Cardiac muscle cell (in vitro differentiated cells and primary cell): ENCODE measurements around the gene CLCN3. TPM values are rescaled to one million over a fixed set of nuclear protein-coding genes. Genes with fewer than 3 reads are reported as not detected.
"Not testable (repeated sequence)": the region's sequence is repeated elsewhere in the genome, so short reads cannot be mapped to it uniquely, and the experiment has no call there.

Source experiments
- DNase-seq, 2 donors: peaks; one replicate each; pipeline versions ENCODE4 v3.0.0 to v3.0.0-alpha.2; 2010 to 2017; ENCODE audit warnings: low read depth in 1 of 2, low spot score in 1 of 2
- H3K27ac ChIP-seq: fragments of 200-600 bp; sonication (generic); 2 replicates; pipeline ENCODE4 v1.5.1; 2016
- H3K27me3 ChIP-seq: fragments of 200-600 bp; sonication (generic); 2 replicates; pipeline ENCODE4 v1.6.0; 2016; ENCODE audit warnings: control low read depth
- H3K36me3 ChIP-seq: fragments of 200-600 bp; sonication (generic); 2 replicates; pipeline ENCODE4 v1.5.1; 2016; ENCODE audit warnings: control low read depth
- H3K4me1 ChIP-seq: fragments of 200-600 bp; sonication (generic); 2 replicates; pipeline ENCODE4 v1.8.1; 2017; ENCODE audit warnings: low read depth, mild to moderate bottlenecking, mixed run types
- H3K4me3 ChIP-seq: fragments of 200-600 bp; sonication (generic); 2 replicates; pipeline ENCODE4 v1.5.1; 2016; ENCODE audit warnings: mild to moderate bottlenecking
- H3K9me3 ChIP-seq: fragments of 200-600 bp; sonication (generic); 2 replicates; pipeline ENCODE4 v1.5.1; 2017; ENCODE audit warnings: low read depth, mild to moderate bottlenecking, control low read depth
- polyA plus RNA-seq: library from polyadenylated mRNA; unstranded; fragments of >200 nt; fragmentation: Nextera tagmentation; extraction: Ambion mirVana; gene quantifications from 2 replicates; pipeline ENCODE4 v1.2.1, GENCODE V29; 2016
- total RNA-seq: library from RNA; depleted of rRNA; stranded (reverse); fragments of >200 nt; gene quantifications from 2 replicates; pipeline ENCODE4 v1.2.3, GENCODE V29; 2016
- TF ChIP-seq, protein P1 (sequence below): IDR thresholded peaks from 2 replicates; pipeline ENCODE4 v1.5.1; 2012; ENCODE audit warnings: low read depth, mild to moderate bottlenecking, low read length

The CLCN3 gene
- total and polyA plus RNA-seq, 2 experiments from 2014 or later = 22.4 to 48.7 TPM

GRCh38 chr4:169770416-169770815 is 150.0 kb downstream of the CLCN3 start:
- DNase-seq = no peak
- Histone ChIP-seq H3K4me3 (no peak overlapping the region), H3K27me3 (no peaks in the 10 kb centered on the region), H3K9me3 (no peaks in the 10 kb centered on the region), H3K36me3 (no peaks in the 10 kb centered on the region), H3K4me1 (no peaks in the 10 kb centered on the region), H3K27ac (no peak overlapping the region)
- TF ChIP-seq, protein P1, sequence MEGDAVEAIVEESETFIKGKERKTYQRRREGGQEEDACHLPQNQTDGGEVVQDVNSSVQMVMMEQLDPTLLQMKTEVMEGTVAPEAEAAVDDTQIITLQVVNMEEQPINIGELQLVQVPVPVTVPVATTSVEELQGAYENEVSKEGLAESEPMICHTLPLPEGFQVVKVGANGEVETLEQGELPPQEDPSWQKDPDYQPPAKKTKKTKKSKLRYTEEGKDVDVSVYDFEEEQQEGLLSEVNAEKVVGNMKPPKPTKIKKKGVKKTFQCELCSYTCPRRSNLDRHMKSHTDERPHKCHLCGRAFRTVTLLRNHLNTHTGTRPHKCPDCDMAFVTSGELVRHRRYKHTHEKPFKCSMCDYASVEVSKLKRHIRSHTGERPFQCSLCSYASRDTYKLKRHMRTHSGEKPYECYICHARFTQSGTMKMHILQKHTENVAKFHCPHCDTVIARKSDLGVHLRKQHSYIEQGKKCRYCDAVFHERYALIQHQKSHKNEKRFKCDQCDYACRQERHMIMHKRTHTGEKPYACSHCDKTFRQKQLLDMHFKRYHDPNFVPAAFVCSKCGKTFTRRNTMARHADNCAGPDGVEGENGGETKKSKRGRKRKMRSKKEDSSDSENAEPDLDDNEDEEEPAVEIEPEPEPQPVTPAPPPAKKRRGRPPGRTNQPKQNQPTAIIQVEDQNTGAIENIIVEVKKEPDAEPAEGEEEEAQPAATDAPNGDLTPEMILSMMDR = no peak

- H3K27ac ChIP-seq, H3K36me3 ChIP-seq, DNase-seq, H3K4me3 ChIP-seq, H3K4me1 ChIP-seq, H3K9me3 ChIP-seq, H3K27me3 ChIP-seq: not testable (repeated sequence)
Measured at GRCh38 chr4:169771556-169772080, 151.2 kb downstream of the CLCN3 start.

Other genes with a start within 250 kb of the CLCN3 start
- 5.1 and 11.3 TPM in 2 replicates for gene NEK1, start 8.0 kb upstream of the CLCN3 start, total RNA-seq
- 17.0 and 27.1 TPM in 2 replicates for gene NEK1, start 8.0 kb upstream of the CLCN3 start, polyA plus RNA-seq
- 22.4 and 27.5 TPM in 2 replicates for gene HPF1, start 137.4 kb downstream of the CLCN3 start, total RNA-seq
- gene HPF1, start 137.4 kb downstream of the CLCN3 start, polyA plus RNA-seq = 51.8 and 53.8 TPM in 2 replicates